RCC 7860 (cell line): ENCODE results near the gene MAPK6.

Experiments used
- DNase-seq: peaks from one replicate; pipeline ENCODE4 v3.0.0-alpha.2; 2015; ENCODE audit warnings: low spot score
- FAIRE-seq: peaks from 2 replicates; lab custom pipeline; 2012; peaks lifted over from hg19 to GRCh38; lab: Jason Lieb, UNC

MAPK6 gene

DNA sequence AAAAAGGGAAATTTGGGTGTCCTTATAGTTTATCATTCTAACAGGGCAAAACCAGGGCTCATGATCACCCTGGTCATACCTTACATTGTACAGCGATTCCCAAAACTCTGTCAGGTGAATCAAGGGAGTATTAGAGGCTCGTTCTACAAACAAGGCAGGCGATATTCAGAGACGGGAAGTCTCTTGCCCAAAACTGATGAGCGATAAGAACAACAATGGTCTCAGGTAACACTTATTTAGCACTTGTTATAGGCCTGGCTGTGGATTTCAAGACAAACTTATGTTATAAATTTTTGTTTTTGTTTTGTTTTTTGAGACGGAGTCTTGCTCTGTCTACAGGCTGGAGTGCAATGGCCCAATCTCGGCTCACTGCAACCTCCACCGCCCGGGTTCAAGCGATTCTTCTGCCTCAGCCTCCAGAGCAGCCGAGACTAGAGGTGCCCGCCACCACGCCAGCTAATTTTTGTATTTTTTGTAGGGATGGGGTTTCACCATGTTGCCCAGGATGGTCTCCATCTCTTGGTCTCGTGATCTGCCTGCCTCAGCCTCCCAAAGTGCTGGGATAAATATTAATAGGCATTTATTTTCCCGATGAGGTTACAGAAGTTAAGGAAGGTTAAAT lies 80.7 kb downstream of the MAPK6 start:
- FAIRE-seq: no peak

DNA sequence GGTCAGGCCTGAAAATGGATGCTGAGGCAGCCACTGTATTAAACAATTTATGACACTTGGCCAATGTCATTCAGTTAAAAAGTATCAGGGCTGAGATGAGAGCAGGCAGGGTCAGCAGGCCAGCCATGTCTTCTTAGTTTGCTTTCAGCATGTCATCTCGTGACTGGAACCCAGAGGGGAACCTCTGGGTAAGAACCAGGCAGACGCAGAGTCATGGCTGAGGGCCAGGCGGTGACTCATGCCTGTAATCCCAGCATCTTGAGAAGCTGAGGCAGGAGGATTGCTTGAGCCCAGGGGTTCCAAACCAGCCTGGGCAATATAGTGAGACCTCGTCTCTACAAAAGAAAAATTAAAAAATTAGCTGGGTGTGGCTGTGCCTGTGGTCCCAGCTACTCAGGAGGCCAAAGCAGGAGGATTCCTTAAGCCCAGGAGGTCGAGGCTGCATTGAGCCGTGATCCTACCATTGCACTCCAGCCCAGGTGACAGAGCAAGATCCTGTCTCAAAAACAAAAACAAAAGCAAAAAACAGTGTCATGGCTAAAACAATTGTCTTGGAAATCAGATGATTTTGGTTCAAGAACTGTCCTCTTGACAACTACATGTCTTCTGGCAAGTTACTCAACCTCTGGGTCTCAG lies 81.9 kb downstream of the MAPK6 start:
- DNase-seq: peak; percentile 87

More for the DNA sequence above, 80.7 kb downstream of the MAPK6 start:
- DNase-seq: no peak

DNA sequence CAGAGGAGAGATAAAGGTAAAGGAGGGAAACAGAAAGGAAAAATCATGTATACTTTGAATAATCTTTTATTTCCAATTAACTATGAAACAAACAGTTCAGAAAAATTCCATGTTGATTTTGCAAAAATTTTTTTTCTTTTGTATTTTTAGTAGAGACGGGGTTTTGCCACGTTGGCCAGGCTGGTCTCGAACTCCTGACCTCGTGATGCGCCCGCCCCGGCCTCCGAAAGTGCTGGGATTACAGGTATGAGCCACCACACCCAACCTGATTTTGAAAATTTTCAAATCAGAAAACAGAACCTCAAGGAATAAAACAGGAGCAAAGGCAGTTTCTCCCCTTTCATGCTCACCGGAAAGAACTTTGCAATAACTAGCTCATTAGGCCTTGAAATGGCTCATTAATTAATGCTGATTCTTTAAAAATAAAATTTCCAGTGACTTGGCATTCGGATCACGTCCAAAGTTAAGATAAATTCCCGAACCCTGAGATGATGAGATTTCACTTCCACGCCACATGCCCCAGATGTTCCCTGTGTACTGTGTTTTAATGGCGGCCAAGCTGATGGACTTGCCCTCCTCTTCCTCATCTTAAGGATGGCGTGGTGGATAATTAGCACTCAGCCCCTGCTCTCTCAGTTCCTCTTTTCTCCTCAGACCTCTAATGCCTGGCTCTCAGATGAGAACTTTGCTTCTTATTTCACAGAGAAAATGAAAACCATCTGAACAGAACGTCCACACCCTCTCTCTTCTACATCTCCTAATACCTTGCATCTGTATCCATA lies 82.7 kb downstream of the MAPK6 start:
- no peak for DNase-seq
- FAIRE-seq: no peak

More for the DNA sequence above, 81.9 kb downstream of the MAPK6 start:
- peak; percentile 80 for FAIRE-seq

DNA sequence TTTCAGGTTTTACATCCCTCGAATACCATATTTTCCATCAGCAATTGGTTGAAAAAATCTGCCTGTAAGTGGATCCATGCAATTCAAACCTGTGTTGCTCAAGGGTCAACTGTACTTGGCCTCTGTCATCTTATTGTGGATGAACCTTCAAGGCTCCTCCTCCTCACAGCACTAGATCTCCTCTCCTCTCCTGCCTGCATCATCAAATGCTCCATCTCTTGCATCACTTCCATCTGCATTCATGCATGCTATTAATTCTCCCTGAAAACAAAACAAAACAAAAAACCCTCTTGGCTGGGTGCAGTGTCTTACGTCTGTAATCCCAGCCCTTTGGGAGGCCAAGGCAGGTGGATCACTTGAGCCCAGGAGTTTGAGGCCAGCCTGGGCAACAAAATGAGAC lies 83.4 kb downstream of the MAPK6 start:
- no peak for FAIRE-seq

DNA sequence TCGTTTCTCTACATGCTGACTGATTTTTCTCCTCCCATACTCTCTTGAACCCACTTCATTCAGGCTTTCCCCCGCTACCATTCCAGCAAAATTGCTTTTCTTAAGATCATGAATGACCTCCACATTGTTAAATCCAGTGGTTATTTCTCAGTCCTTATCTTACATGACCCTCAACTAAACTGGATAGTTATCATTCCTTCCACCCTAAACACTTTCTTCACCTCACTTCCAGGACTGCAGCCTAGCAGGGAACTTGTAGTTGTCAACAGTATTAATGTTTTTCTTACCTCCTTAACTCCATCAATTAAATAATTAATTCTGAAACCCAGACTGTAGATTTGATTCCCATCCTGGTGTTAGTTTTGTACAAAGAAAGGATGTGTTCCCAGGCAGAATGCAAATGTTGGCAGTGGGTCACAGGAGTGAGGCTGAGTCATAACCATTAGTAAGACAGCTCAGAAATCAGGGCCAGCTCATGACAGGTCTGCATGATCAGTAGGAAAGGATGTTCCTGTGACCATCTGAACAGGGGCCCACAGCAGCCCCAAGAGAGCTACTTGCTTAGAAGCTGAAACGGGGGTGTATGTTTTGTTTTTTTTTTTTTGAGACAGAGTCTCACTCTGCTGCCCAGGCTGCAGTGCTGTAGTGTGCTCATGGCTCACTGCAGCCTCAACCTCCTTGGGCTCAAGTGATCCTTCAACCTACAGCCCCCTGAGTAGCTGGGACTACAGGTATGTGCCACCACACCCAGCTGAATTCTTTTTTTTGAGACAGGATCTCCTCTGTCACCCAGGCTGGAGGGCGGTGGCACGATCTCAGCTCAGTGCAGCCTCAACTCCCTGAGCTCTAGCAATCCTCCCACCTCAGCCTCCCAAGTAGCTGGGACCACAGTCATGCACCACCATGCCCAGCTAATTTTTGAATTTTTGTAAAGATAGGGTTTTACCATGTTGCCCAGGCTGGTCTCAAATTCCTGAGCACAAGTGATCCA lies 84.5 kb downstream of the MAPK6 start:
- peak; percentile 87 for DNase-seq
- peak; percentile 85 for FAIRE-seq

More for the DNA sequence above, 83.4 kb downstream of the MAPK6 start:
- peak; percentile 78 for DNase-seq

DNA sequence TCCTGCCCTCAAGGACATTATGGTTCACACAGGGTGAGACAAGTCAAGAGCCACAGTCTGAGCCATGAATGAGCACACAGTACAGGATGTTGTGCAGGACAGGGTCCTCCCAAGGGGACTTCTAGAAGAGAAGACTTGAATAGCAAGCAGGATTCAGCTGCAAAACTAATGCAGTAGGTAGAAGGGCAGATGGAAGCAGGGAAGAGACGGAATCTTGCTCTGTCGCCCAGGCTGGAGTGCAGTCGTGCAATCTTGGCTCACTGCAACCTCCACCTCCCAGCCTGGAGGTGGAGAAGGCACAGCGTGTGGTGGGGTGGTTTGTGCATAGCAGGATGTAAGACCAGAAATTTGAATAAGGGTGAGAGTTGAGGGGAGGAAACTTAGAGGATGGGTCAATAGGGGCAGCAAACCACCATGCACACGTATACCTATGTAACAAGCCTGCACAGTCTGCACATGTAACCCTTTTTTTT lies 85.5 kb downstream of the MAPK6 start:
- DNase-seq: no peak
- FAIRE-seq: no peak

DNA sequence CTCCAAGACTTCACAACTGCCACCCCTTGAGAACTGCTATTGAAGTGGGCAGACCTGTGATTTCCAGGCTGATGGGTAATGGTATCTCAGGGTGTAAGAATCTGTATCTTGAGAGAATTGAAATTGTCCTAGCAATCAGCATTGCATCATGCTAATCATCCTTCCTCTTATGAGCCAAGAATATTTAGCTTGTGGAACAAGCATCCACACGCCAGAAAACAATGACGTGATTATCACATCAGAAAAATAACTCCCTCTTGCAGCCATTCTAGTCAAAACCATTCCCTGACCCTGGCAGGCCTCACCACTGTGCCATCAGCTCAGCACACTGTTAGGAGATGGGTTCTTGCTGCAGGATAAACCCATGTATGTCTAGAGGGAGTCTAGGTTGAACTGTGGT lies 86.8 kb downstream of the MAPK6 start:
- FAIRE-seq (no peak), DNase-seq (no peak)

DNA sequence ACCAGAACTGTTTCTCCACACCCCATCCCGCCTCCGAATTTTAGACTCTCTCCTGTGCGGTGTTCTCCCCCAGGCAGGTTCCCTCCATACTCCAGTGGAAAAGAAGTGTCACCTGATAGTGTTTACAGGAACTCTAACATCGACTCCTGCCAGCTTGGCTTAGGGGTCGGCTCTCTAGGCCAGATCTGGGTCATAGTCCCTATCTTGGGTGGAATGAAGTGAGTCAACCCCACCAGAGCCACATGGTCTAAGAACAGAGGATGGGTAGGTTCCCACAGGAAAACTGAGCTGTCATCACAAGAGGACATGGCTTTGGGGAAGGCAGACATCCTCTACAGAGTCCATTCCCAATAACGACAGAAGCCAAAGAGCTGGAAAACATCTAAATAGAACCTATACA lies 87.6 kb downstream of the MAPK6 start:
- no peak for DNase-seq
- no peak for FAIRE-seq

DNA sequence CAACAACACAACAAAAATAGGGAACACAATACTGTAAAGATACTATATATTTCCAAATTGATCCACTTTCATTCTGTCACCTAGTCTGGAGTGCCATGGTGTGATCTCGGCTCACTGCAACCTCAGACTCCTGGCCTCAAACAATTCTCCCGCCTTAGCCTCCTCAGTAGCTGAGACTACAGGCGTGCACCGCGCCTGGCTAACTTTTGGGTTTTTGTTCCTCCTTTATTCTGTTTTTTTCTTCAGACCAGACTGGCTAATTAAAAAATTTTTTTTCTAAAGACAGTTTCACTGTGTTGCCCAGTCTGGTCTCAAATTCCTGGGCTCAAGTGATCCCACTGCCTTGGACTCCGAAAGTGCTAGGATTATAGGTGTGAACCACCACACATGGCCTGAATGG lies 88.2 kb downstream of the MAPK6 start:
- no peak for DNase-seq
- no peak for FAIRE-seq

DNA sequence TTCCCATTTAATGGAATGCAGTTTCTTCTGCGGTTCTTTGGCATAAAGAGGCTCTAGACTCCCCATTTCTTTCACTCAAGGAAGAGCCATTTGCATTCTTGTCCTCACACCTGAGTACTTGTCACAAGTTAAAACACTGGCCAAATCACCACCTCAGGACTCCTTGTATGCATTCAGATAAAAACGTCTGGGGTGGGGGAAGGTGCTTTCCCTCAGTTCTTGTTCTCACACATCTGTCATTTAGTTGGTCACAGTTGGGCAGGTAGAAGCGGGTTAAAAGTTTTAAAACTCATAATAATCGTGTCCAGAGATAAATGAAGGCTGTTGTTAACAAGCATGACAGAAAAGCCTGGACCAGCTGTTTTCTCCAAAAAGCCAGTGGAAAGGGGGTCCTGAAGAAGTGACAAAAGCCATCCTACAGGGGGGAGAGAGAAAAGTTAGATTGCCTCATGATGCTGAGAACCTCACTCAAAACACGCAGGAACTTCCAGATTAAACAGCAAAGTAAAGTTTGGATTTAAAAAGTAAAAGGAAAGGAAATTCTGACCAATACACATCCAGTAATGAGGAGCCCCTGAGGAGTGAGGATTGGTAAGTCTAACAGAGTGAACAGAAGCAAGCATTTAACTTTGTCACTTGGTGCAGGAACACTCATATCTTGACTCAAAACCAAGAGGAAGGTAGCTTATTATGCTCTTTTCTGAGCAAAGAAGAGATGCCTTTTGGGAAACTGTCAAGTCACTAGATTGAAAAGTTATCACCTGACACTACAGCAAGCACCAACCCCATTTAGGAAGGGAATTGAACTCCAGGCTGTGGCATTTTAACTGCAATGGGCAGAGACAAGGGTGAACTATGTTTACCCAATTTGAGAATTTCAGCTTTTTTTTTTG lies 90.8 kb downstream of the MAPK6 start:
- no peak for DNase-seq
- no peak for FAIRE-seq

DNA sequence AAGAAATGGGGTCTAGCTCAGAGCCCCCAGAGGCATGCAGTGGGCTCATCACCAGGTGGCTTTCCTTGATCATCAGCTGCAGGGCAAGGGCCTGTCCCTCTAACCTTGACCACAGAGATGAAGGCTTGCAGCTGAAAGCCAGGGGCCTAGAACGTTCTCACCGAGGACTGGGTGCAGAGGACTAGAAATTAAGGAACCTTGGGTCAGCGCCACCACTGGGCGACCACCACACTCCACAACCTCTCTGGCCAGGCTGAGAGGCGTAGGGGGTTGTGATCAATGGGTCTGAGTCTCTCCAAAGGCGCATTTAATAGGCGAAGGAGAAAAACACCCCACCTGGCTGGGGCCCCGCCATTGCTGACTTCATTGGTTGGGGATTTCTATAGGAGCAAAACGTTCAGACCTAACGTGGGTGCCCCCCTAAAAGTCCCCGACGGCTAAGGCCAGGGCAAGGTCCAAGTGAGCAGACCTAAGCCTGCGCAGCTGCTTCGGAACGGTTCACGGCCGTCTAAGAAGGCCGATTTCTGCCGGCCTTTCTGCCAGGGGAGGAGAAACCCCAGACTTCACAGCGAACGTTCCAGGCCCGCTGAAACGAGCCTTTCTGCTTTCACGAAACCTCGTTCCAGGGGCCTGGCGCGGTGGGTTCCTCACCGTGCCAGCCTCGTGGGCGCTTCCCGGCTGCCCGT lies 92.6 kb downstream of the MAPK6 start:
- DNase-seq (no peak), FAIRE-seq (no peak)

DNA sequence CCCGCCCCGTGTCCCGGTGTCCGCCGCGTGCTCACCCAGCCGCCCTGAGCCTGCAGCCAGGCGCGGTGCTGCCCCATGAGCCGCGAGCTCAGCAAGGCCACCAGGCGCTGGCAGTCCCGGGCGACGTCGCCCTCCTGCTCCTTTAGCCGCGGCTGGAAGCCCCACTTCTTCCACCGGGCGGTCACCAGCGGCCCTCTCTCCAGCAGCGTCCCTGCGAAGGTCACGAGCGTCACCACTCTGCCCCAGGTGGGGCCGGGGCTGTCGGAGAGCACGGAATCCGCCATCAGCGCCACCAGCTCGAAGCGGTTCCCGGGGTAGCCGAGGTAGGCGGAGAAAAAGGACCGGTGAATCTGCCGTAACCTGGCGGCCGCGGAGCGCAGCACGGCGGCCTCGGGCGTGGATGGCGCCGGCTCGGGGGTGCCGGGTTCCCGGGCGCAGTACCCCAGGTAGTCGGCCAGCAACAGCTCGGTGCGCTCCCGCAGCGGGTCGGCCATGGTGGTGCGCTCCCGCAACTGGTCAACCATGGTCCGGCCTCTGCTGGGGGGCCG lies 93.3 kb downstream of the MAPK6 start:
- no peak for DNase-seq
- FAIRE-seq: no peak

DNA sequence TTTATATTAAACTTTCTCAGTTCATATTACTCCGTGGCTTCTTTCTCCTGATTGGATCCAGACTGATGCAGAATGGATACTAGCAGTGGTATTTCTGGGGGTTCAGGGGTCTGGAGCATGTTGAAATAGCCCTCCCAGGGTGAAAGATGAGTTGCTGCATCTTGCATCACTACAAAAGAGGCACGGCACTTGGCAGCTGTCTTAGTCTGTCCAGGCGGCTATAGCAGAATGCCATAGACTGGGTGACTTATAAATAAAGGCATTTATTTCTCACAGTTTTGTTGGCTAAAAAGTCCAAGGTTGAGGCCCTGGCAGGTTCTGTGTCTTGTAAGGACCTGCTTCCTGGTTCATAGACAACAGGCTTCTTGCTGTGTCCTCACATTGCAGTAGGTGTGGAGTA lies 94.2 kb downstream of the MAPK6 start:
- DNase-seq (no peak), FAIRE-seq (no peak)

DNA sequence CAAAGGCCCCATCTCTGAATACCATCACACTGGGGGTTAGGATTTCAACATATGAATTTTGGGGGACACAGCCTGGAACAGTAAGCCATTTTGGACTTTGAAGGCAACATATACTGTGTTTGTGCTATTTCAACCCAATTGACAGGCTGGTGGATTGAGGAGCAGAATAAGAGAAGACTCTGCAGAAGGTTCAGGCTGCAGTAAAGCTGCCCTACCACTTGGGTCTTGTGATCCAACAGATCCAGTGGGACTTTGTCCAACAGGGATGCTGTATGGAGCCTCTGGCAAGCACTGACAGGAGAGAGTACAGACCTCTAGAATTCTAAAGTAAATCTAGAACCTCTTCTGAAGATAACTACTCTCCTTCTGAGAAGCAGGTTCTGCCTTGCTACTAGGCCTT lies 94.7 kb downstream of the MAPK6 start:
- DNase-seq (no peak), FAIRE-seq (no peak)

DNA sequence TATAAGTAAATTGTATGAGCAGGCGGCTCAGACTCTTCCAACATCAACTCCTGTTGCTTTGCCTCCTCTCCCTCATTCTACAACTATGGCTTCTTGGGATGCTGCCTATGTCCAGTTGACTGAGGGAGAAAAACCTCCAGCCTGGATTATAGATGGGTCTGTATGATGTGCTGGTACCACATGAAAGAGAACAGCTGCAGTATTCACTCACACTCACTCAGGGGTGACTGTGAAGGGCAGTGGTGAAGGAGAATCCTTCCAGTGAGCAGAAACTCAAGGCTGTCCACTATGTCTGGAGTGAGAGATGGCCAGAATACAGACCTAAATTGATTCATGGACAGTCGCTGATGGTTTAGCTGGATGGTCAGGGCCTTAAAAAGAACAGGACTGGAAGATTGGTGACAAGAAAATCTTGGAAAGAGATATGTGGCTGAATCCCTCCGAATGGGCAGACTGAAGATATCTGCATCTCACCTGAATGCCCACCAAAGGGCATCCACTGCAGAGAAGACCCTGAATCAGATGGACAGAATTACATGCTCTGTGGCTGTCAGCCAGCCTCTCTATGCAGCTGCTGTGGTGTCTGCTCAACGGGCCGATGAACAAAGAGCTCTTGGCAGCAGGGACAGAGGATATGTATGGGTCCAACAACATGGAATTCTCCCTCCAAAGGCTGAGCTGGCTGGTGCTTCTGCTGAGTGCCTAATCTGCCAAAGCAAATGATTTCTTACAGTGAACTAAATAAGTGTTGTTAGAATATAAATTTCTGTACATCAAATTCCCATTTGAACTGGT lies 95.4 kb downstream of the MAPK6 start:
- no peak for DNase-seq
- no peak for FAIRE-seq

DNA sequence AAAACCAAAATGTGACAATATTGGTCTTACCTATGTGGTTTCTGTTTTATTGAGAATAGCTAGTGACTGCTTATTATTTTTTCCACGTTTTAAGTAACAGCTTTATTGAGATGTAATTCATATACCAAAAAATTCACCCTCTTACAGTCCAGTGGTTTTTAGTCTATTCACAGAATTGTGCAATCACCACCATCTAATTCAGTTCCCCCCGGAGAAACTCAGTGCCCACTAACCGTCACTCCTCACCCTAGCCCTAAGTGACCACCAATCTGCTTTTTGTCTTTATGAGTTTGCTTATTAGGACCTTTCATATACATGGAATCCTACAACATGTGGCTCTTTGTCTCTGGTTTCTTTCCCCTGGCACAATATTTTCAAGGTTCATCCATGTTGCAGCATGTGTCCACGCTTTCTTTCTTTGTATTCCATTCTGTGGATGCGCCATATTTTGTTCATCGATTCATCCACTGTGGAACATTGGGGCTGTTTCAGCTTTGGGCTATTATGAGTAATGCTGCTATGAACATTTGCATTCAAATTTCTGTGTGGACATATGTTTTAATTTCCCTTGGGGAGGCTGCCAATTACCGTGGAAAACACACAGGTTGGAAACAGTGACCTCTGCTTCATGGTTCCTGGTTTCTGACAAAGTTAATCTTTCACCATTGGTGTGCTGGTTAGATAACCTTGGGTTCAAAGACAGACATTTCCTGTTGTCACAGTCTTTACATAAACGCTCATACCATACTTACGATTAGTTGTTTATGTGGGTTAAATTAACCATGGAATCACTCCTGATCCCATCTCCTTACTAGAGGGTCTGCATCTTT lies 96.8 kb downstream of the MAPK6 start:
- DNase-seq: peak; percentile 47
- FAIRE-seq: peak; percentile 90
